Right lobe of liver (tissue), 4 donors: ENCODE results near the gene SPG11.

ENCODE experiments used
- CTCF ChIP-seq, 4 donors: fragments of 200-600 bp in 3 of 4; fragments of 450-650 bp in 1 of 4; IDR thresholded peaks; one replicate each; pipeline versions ENCODE4 v1.5.1 to v1.8.0; 2016 to 2022; ENCODE audit warnings: antibody characterized with exemption in 4 of 4, mild to moderate bottlenecking in 2 of 4
- POLR2A ChIP-seq: fragments of 450-650 bp; IDR thresholded peaks from one replicate; pipeline ENCODE4 v1.6.1; 2017; ENCODE audit warnings: antibody characterized with exemption, mild to moderate bottlenecking
- donor health status: DM: no; HTN: no; CAD: no.
- donor health status: DM: no; HTN: no; CAD: no.
- donor health status: DM: no; HTN: yes; CAD: no.

DNA sequence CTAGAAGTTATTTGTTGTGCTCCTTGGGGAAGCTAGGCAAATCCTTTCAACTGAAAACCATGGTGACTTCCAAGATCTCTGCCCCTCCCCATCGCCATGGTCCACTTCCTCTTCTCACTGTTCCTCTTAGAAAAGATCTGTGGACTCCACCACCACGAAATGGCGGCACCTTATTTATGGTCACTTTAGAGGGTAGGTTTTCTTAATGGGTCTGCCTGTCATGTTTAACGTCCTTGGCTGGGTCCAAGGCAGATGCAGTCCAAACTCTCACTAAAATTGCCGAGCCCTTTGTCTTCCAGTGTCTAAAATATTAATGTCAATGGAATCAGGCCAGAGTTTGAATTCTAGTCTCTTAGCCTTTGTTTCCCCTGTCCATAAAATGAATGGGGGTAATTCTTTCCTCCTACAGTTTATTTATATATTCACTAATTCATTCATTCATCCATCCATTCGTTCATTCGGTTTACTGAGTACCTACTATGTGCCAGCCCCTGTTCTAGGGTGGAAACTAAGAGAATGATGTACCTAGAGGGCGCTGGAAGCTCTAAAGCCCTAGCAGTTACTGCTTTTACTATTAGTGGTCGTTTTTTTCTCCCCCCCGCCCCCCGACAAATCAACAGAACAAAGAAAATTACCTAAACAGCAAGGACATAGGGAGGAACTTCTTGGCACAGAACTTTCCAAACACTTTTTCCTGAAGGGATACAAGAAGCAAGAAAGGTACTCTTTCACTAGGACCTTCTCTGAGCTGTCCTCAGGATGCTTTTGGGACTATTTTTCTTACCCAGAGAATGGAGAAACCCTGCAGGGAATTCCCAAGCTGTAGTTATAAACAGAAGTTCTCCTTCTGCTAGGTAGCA lies 47.0 kb upstream of the SPG11 start:
- TF ChIP-seq POLR2A (no peak), CTCF (IDR thresholded peaks at IDR 0.05) (peak in 3 of 4 donors; percentile 21 to 40 (median 28))
